Gastroesophageal sphincter (tissue), 4 donors: ENCODE results near the gene PDLIM3. TPM values are rescaled to one million over a fixed set of nuclear protein-coding genes. Genes with fewer than 3 reads are reported as not detected.

Source experiments
- ATAC-seq: fragments of 150-250 bp; one replicate; pipeline ENCODE4 v1.9.1; 2016; ENCODE audit warnings: mild to moderate bottlenecking, moderate library complexity
- H3K27ac ChIP-seq, 4 donors: fragments of 200-600 bp; sonication (generic) in 3 of 4; 1 replicate in 3 of 4; 2 replicates in 1 of 4; pipeline ENCODE4 v1.5.1; 2016 to 2019
- H3K27me3 ChIP-seq: fragments of 200-600 bp; sonication (generic); one replicate; pipeline ENCODE4 v1.5.1; 2019
- H3K36me3 ChIP-seq, 2 donors: fragments of 200-600 bp; sonication (generic); one replicate each; pipeline ENCODE4 v1.5.1; 2019; ENCODE audit warnings: control low read depth in 1 of 2
- H3K4me1 ChIP-seq, 3 donors: fragments of 200-600 bp; sonication (generic); 1 replicate in 2 of 3; 2 replicates in 1 of 3; pipeline ENCODE4 v1.5.1; 2016 to 2019; ENCODE audit warnings: control low read depth in 2 of 3
- H3K4me3 ChIP-seq, 2 donors: fragments of 200-600 bp; sonication (generic); one replicate each; pipeline ENCODE4 v1.5.1; 2019; ENCODE audit warnings: mild to moderate bottlenecking in 1 of 2, moderate library complexity in 1 of 2
- H3K9me3 ChIP-seq, 3 donors: fragments of 200-600 bp; sonication (generic); one replicate each; pipeline ENCODE4 v1.5.1; 2017 to 2019; ENCODE audit warnings: control low read depth in 2 of 3
- CTCF ChIP-seq, 4 experiments: fragments of 200-600 bp in 2 of 4; fragments of 450-650 bp in 2 of 4; sonication (generic) in 1 of 4; IDR thresholded peaks; one replicate each; pipeline ENCODE4 v1.5.1; 2017 to 2019; ENCODE audit warnings: antibody characterized with exemption in 4 of 4, mild to moderate bottlenecking in 2 of 4, moderate library complexity in 2 of 4
- EP300 ChIP-seq: sonication (generic); formaldehyde crosslinking; IDR thresholded peaks from one replicate; pipeline ENCODE4 v1.6.1; 2017; ENCODE audit warnings: antibody characterized with exemption, mild to moderate bottlenecking
- POLR2A ChIP-seq, 2 donors: fragments of 450-650 bp; IDR thresholded peaks; one replicate each; pipeline ENCODE4 v1.6.1; 2017; ENCODE audit warnings: antibody characterized with exemption in 2 of 2, mild to moderate bottlenecking in 2 of 2, moderate library complexity in 1 of 2
- POLR2AphosphoS5 ChIP-seq: sonication (generic); formaldehyde crosslinking; IDR thresholded peaks from one replicate; pipeline ENCODE4 v1.6.1; 2017; ENCODE audit warnings: antibody characterized with exemption
- WGBS, 2 donors: methylation state at CpG; one replicate each; pipeline ENCODE4 v1.1.5; 2018; ENCODE audit warnings: low coverage in 1 of 2; 5-methylcytosine and 5-hydroxymethylcytosine counted together
- total RNA-seq, 4 donors: library from RNA; depleted of rRNA; stranded (reverse); fragments of >200 nt; gene quantifications; one replicate each; pipeline ENCODE4 v1.1.0, GENCODE V29; 2016

The PDLIM3 gene
- total RNA-seq, 4 donors from 2014 or later: 1,505 to 2,123 (median 1,752) TPM

- Histone ChIP-seq H3K27me3 (no peaks in the 10 kb centered on the region), H3K9me3 (no peaks in the 10 kb centered on the region), H3K27ac (peak overlapping the region; percentile 43 to 79 (median 74)), H3K4me3 (no peak overlapping the region), H3K36me3 (peaks cover 8 to 81% of the 10 kb centered on the region in 2 donors), H3K4me1 (peaks cover 6 to 71% (median 24%) of the 10 kb centered on the region in 3 donors)
- ATAC-seq: peak; percentile 80
- TF ChIP-seq POLR2A (IDR thresholded peaks at IDR 0.05) (no peak), CTCF (IDR thresholded peaks at IDR 0.05) (peak in 2 of 4 experiments; percentile 13 to 29)
- 17 to 28% methylated on average over 2 to 3 of the region's 4 CpGs for WGBS, 2 donors
Observed at GRCh38 chr4:185520119-185520518, 15.2 kb downstream of the PDLIM3 start.

GRCh38 chr4:185518494-185518893 lies 16.8 kb downstream of the PDLIM3 start:
- no peak for TF ChIP-seq POLR2A (IDR thresholded peaks at IDR 0.05)
- no peak for TF ChIP-seq POLR2AphosphoS5
- no peak for TF ChIP-seq EP300
- TF ChIP-seq CTCF (IDR thresholded peaks at IDR 0.05): no peak
- H3K9me3 ChIP-seq: no peaks in the 10 kb centered on the region
- H3K36me3 ChIP-seq: peaks cover 8 to 87% of the 10 kb centered on the region in 2 donors
- peaks cover 6 to 71% (median 27%) of the 10 kb centered on the region in 3 donors for H3K4me1 ChIP-seq
- no peak for ATAC-seq
- no peak overlapping the region for H3K4me3 ChIP-seq
- 4 to 21% methylated on average over 1 of the region's 1 CpG for WGBS, 2 donors
- H3K27me3 ChIP-seq: no peaks in the 10 kb centered on the region
- H3K27ac ChIP-seq: peak overlapping the region; percentile 43 to 74 (median 64)

- peaks cover 8 to 84% of the 10 kb centered on the region in 2 donors for H3K36me3 ChIP-seq
- TF ChIP-seq POLR2AphosphoS5 (no peak), POLR2A (IDR thresholded peaks at IDR 0.05) (no peak), CTCF (IDR thresholded peaks at IDR 0.05) (no peak), EP300 (no peak)
Observed at GRCh38 chr4:185518069-185518468, 17.2 kb downstream of the PDLIM3 start.

GRCh38 chr4:185515248-185515647 lies 20.1 kb downstream of the PDLIM3 start:
- H3K27me3 ChIP-seq: no peaks in the 10 kb centered on the region
- H3K4me3 ChIP-seq: no peak overlapping the region
- ATAC-seq: no peak

More at GRCh38 chr4:185518069-185518468, 17.2 kb downstream of the PDLIM3 start:
- Histone ChIP-seq H3K27me3 (no peaks in the 10 kb centered on the region), H3K4me1 (peaks cover 6 to 71% (median 28%) of the 10 kb centered on the region in 3 donors), H3K4me3 (no peak overlapping the region), H3K27ac (peak overlapping the region in 3 of 4 donors; percentile 43 to 74 (median 73)), H3K9me3 (no peaks in the 10 kb centered on the region)
- no peak for ATAC-seq

More at GRCh38 chr4:185515248-185515647, 20.1 kb downstream of the PDLIM3 start:
- TF ChIP-seq EP300: no peak
- no peak for TF ChIP-seq CTCF (IDR thresholded peaks at IDR 0.05)
- TF ChIP-seq POLR2A (IDR thresholded peaks at IDR 0.05): no peak
- TF ChIP-seq POLR2AphosphoS5: no peak
- Histone ChIP-seq H3K4me1 (peaks cover 10 to 91% (median 29%) of the 10 kb centered on the region in 3 donors), H3K27ac (peak overlapping the region; percentile 1 to 80 (median 73)), H3K36me3 (peaks cover 8 to 58% of the 10 kb centered on the region in 2 donors), H3K9me3 (no peaks in the 10 kb centered on the region)
- 72 to 76% methylated on average over 4 of the region's 4 CpGs for WGBS, 2 donors
